ENCODE measurements around the gene MCOLN2.

DNA sequence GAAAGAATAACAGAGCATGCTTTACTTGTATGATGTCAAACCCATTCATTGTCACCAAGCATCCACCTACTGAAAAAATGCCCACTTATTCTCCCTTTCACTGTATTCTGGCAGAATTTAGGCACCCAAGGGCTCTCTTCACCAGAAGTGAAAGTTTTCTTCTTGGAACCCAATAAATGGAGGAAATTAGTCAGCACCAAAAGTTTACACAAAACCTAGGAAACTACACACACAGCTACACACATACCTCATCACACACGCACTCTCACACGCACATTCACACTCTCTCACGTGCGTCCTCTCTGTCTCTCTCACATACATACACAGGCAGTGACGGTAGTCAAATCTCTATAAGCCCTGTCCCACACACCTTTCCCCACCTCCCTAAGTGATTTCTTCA, 37.6 kb downstream of the MCOLN2 start:
- no peak for TF ChIP-seq HDAC2 (CRISPR knock-in tag; IDR thresholded peaks at IDR 0.05)
- TF ChIP-seq, protein P1, sequence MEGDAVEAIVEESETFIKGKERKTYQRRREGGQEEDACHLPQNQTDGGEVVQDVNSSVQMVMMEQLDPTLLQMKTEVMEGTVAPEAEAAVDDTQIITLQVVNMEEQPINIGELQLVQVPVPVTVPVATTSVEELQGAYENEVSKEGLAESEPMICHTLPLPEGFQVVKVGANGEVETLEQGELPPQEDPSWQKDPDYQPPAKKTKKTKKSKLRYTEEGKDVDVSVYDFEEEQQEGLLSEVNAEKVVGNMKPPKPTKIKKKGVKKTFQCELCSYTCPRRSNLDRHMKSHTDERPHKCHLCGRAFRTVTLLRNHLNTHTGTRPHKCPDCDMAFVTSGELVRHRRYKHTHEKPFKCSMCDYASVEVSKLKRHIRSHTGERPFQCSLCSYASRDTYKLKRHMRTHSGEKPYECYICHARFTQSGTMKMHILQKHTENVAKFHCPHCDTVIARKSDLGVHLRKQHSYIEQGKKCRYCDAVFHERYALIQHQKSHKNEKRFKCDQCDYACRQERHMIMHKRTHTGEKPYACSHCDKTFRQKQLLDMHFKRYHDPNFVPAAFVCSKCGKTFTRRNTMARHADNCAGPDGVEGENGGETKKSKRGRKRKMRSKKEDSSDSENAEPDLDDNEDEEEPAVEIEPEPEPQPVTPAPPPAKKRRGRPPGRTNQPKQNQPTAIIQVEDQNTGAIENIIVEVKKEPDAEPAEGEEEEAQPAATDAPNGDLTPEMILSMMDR (CRISPR knock-in tag; IDR thresholded peaks at IDR 0.05): no peak
- TF ChIP-seq FOXM1 (CRISPR knock-in tag; IDR thresholded peaks at IDR 0.05): no peak
- TF ChIP-seq TBP (CRISPR knock-in tag; IDR thresholded peaks at IDR 0.05): no peak

Measured in HepG2 (cell line).